ENCODE measurements around the gene TBX21. TPM values are rescaled to one million over a fixed set of nuclear protein-coding genes. Genes with fewer than 3 reads are reported as not detected.

TBX21 gene
- total and polyA plus RNA-seq, 10 donors = 2.6 to 21.7 (median 11.5) TPM

DNA sequence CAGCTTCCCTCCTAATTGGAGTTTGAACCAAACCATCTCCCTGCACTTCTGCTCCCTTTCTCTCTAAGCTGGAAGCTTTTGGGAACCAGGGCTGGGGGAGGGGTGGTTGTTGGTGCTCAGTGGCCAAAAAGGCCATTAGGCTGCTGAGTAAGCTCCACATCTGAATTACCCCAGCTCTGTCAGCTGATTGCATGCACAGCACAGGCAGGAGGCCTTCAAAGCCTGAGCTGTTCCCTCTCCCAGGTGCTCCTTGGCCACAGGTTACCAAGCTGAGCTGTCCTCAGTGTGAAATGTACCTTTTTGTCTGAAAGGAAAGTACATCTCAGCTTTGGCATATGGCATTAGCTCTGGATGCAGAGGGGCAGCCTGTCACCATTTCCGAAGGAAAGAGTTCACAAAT is 45.3 kb upstream of the TBX21 start:
- 86 to 100% (median 94%) methylated on average over 1 of the region's 1 CpG for WGBS, 5 donors
- peaks cover 0 to 57% (median 32%) of the 10 kb centered on the region in 6 donors for H3K4me1 ChIP-seq
- peak overlapping the region in 7 of 8 donors; percentile 27 to 72 (median 62) for H3K27ac ChIP-seq
- H3K9me3 ChIP-seq = no peaks in the 10 kb centered on the region
- peaks cover 0 to 56% (median 24%) of the 10 kb centered on the region in 6 donors for H3K36me3 ChIP-seq
- intact Hi-C loops (cut with DNase I; ENCODE audit: low total_unique reads) = no loop called here
- TF ChIP-seq, protein P1, sequence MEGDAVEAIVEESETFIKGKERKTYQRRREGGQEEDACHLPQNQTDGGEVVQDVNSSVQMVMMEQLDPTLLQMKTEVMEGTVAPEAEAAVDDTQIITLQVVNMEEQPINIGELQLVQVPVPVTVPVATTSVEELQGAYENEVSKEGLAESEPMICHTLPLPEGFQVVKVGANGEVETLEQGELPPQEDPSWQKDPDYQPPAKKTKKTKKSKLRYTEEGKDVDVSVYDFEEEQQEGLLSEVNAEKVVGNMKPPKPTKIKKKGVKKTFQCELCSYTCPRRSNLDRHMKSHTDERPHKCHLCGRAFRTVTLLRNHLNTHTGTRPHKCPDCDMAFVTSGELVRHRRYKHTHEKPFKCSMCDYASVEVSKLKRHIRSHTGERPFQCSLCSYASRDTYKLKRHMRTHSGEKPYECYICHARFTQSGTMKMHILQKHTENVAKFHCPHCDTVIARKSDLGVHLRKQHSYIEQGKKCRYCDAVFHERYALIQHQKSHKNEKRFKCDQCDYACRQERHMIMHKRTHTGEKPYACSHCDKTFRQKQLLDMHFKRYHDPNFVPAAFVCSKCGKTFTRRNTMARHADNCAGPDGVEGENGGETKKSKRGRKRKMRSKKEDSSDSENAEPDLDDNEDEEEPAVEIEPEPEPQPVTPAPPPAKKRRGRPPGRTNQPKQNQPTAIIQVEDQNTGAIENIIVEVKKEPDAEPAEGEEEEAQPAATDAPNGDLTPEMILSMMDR (IDR thresholded peaks at IDR 0.05 in 8 of 11, conservative IDR thresholded peaks at IDR 0.05 in 3 of 11) = no peak
- TF ChIP-seq POLR2A (IDR thresholded peaks at IDR 0.05) = no peak
- H3K4me3 ChIP-seq = no peak overlapping the region
- DNase-seq = no peak
- no peaks in the 10 kb centered on the region for H3K27me3 ChIP-seq (replicated peaks in 1 of 7)

DNA sequence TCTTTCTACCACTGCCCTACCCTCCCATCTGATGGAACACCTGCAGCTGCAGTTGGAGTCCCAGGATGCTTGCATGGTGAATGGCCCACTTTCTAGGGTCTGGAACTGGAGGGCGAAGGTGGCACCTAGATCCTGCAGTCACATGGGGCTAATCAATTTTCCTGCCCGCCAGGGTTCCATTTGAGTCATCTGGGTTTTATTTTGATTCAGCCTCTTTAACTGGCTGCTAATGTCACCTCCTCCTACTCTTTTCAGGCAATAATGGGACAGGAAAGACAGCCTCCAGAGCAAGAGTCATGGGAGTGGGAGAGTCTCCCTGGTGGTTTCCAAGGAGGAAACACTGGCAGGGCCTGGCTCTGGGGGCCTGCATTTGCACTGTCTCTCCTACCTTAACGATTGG is 42.9 kb upstream of the TBX21 start:
- 57 to 72% (median 62%) methylated on average over 3 of the region's 3 CpGs for WGBS, 5 donors
- Histone ChIP-seq H3K4me3 (no peak overlapping the region), H3K9me3 (no peaks in the 10 kb centered on the region), H3K36me3 (peaks cover 0 to 32% (median 7%) of the 10 kb centered on the region in 6 donors), H3K4me1 (peaks cover 6 to 78% (median 46%) of the 10 kb centered on the region in 6 donors), H3K27me3 (replicated peaks in 1 of 7) (no peaks in the 10 kb centered on the region), H3K27ac (no peak overlapping the region)
- no peak for DNase-seq
- intact Hi-C loops (cut with DNase I; ENCODE audit: low total_unique reads) = loop anchor here (10.0 kb wide), 1 partner anchor 105 kb away; no protein-coding TSS in a partner anchor
- TF ChIP-seq, protein P1 (IDR thresholded peaks at IDR 0.05 in 8 of 11, conservative IDR thresholded peaks at IDR 0.05 in 3 of 11) = no peak
- no peak for TF ChIP-seq POLR2A (IDR thresholded peaks at IDR 0.05)
- TF ChIP-seq POLR2AphosphoS5 (IDR thresholded peaks at IDR 0.05) = no peak

DNA sequence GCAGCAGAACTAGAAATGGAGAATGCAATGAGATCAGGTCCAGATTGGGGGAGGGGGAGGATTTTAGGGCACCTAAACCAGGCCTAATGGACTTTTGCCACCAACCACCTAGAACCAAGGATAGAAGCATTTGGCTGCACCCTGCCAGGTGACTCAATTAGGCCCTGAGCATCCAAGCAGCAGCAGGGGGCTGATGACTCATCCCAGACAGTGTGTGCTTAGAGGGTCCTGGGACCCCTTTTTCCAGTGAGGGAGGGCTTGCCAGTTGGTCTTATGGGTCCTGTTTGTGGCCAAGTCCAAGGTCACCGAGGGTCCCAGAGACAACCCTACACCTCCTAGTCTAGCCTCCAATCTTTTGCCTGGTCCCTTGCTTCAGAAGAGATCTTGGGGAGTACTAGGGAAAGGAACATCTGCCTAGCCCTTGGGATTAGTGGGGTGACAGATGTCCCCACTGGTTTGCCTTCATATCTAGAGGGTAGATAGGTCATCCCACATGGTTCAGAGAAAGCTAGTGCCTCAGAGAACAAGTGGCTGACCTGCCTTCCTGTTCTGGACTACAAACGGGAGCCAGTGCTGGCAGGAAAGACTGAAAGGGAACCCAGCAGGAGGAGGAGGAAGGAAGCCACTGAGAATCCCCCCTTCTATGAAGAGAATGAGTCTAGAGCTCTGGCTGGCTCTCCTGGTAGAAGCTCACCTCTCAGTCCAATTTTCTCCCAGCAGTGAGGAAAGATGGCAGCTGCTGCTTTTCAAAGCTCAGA is 40.7 kb upstream of the TBX21 start:
- peaks cover 0 to 22% (median 0%) of the 10 kb centered on the region in 6 donors for H3K36me3 ChIP-seq
- intact Hi-C loops (cut with DNase I; ENCODE audit: low total_unique reads) = loop anchor here (10.0 kb wide), 1 partner anchor 102 kb away; no protein-coding TSS in a partner anchor
- H3K4me1 ChIP-seq = peaks cover 6 to 83% (median 53%) of the 10 kb centered on the region in 6 donors
- peak overlapping the region in 2 of 8 donors; percentile 91 to 96 for H3K4me3 ChIP-seq
- H3K27ac ChIP-seq = peak overlapping the region in 6 of 8 donors; percentile 92 to 99 (median 96)
- TF ChIP-seq POLR2A (IDR thresholded peaks at IDR 0.05) (no peak), POLR2AphosphoS5 (IDR thresholded peaks at IDR 0.05) (no peak)
- TF ChIP-seq, protein P1 (IDR thresholded peaks at IDR 0.05 in 8 of 11, conservative IDR thresholded peaks at IDR 0.05 in 3 of 11) = no peak
- 7 to 53% (median 49%) methylated on average over 1 to 2 of the region's 2 CpGs for WGBS, 5 donors
- no peak for DNase-seq
- no peaks in the 10 kb centered on the region for H3K9me3 ChIP-seq
- H3K27me3 ChIP-seq (replicated peaks in 1 of 7) = no peaks in the 10 kb centered on the region

All from spleen (tissue), 11 donors.